Measurements from ENCODE around the gene AZIN2. TPM values are rescaled to one million over a fixed set of nuclear protein-coding genes. Genes with fewer than 3 reads are reported as not detected.

Gene AZIN2
- total and polyA plus RNA-seq, 2 donors (not counting 3 experiments of a cell fraction or from before 2014, with no cell fraction given) = 0.91 to 1.4 TPM

GRCh38 chr1:33042831-33043230 is 38.1 kb upstream of the AZIN2 start:
- DNase-seq (ENCODE audit: low read depth, low spot score) = no peak
- Histone ChIP-seq H3K4me2 (ENCODE audit: insufficient read depth, low read length) (no peak overlapping the region), H3K36me3 (ENCODE audit: control insufficient read depth in 2 of 2, extremely low read depth in 1 of 2, insufficient read depth in 2 of 2, low read length in 2 of 2) (no peaks in the 10 kb centered on the region), H2AFZ (ENCODE audit: low read depth, low read length) (no peak overlapping the region), H3K9me3 (replicated peaks; ENCODE audit: control insufficient read depth, insufficient read depth, low read length) (no peaks in the 10 kb centered on the region), H3K4me3 (replicated peaks in 1 of 3; ENCODE audit: insufficient read depth in 1 of 3, low read depth in 1 of 3, low read length in 3 of 3) (no peak overlapping the region), H3K79me2 (ENCODE audit: control insufficient read depth, insufficient read depth, low read length) (no peaks in the 10 kb centered on the region), H3K9ac (replicated peaks; ENCODE audit: extremely low read depth, insufficient read depth, low read length) (no peak overlapping the region), H3K9me1 (replicated peaks; ENCODE audit: control insufficient read depth, extremely low read depth, insufficient read depth, low read length) (no peaks in the 10 kb centered on the region), H3K27me3 (ENCODE audit: control insufficient read depth in 2 of 2, insufficient read depth in 2 of 2, low read length in 2 of 2) (no peaks in the 10 kb centered on the region), H4K20me1 (replicated peaks; ENCODE audit: control insufficient read depth, extremely low read depth, insufficient read depth, low read length) (no peaks in the 10 kb centered on the region), H3K27ac (ENCODE audit: insufficient read depth, low read depth, low read length) (no peak overlapping the region), H3K4me1 (ENCODE audit: control insufficient read depth, extremely low read depth, insufficient read depth, low read length) (no peaks in the 10 kb centered on the region)
- POLR2A ChIA-PET = no interaction called here
- dilution Hi-C loops (cut with MboI; ENCODE audit: extremely low pct_ligation_motif_present, low sequenced_read_pairs) (no loop called here), intact Hi-C loops (cut with micrococcal nuclease) (no loop called here)
- FAIRE-seq = no peak
- CTCF ChIA-PET = no interaction called here
- no TSS peak for BruUV-seq (replicated peaks)
- TF ChIP-seq CTCF (IDR thresholded peaks at IDR 0.05; ENCODE audit: extremely low read depth in 1 of 2, insufficient read depth in 1 of 2, low read depth in 1 of 2, low read length in 2 of 2) (no peak), FOS (IDR thresholded peaks at IDR 0.05; ENCODE audit: borderline replicate concordance, insufficient read depth, low read length) (no peak), MAX (IDR thresholded peaks at IDR 0.05; ENCODE audit: insufficient read depth, insufficient read length) (no peak), EZH2 (IDR thresholded peaks at IDR 0.05; ENCODE audit: borderline replicate concordance, low read depth, low read length, severe bottlenecking) (no peak), POLR2A (IDR thresholded peaks at IDR 0.05; ENCODE audit: low read depth, low read length) (no peak), GATA2 (IDR thresholded peaks at IDR 0.05; ENCODE audit: insufficient read depth, insufficient read length, low read depth, low read length) (no peak), JUN (IDR thresholded peaks at IDR 0.05; ENCODE audit: borderline replicate concordance, insufficient read depth, insufficient read length, low read depth) (no peak), POLR2AphosphoS5 (IDR thresholded peaks at IDR 0.05; ENCODE audit: insufficient read depth, low read depth, low read length) (no peak), MYC (IDR thresholded peaks at IDR 0.05; ENCODE audit: low read depth, low read length) (no peak)
